IgD-negative memory B cell (primary cell): ENCODE results near the gene LRRC72. TPM values are rescaled to one million over a fixed set of nuclear protein-coding genes. Genes with fewer than 3 reads are reported as not detected.

Experiments used
- H3K27ac Mint-ChIP-seq, 3 donors: one replicate each; pipeline ENCODE4 v1.8.0; 2020 to 2022; ENCODE audit warnings: mild to moderate bottlenecking in 3 of 3, mixed read lengths in 3 of 3, moderate library complexity in 1 of 3
- H3K27me3 Mint-ChIP-seq: one replicate; pipeline ENCODE4 v1.8.0; 2021; ENCODE audit warnings: mixed read lengths
- H3K36me3 Mint-ChIP-seq: one replicate; pipeline ENCODE4 v1.8.0; 2020; ENCODE audit warnings: mild to moderate bottlenecking, mixed read lengths
- H3K4me1 Mint-ChIP-seq, 3 donors: one replicate each; pipeline ENCODE4 v1.8.0; 2020 to 2022; ENCODE audit warnings: mixed read lengths in 3 of 3, mild to moderate bottlenecking in 1 of 3
- H3K4me3 Mint-ChIP-seq, 4 donors: one replicate each; pipeline ENCODE4 v1.8.0; 2020 to 2022; ENCODE audit warnings: mild to moderate bottlenecking in 4 of 4, mixed read lengths in 4 of 4, moderate library complexity in 3 of 4
- H3K9me3 Mint-ChIP-seq, 3 donors: one replicate each; pipeline ENCODE4 v1.8.0; 2020 to 2021; ENCODE audit warnings: mixed read lengths in 3 of 3, mild to moderate bottlenecking in 1 of 3
- polyA plus RNA-seq: library from polyadenylated mRNA; unstranded; fragments of 300-500 nt; fragmentation: Illumina TruSeq; gene quantifications from one replicate; pipeline ENCODE4 v1.2.3, GENCODE V29; 2021

LRRC72 gene
- polyA plus RNA-seq, 1 donor from 2014 or later, result not detected

GRCh38 chr7:16550671-16551070 lies 24.0 kb downstream of the LRRC72 start:
- H3K36me3 Mint-ChIP-seq, result no peaks in the 10 kb centered on the region
- H3K4me1 Mint-ChIP-seq, result no peaks in the 10 kb centered on the region
- no peak overlapping the region for H3K4me3 Mint-ChIP-seq
- H3K27ac Mint-ChIP-seq, result no peak overlapping the region
- H3K27me3 Mint-ChIP-seq, result no peaks in the 10 kb centered on the region
- H3K9me3 Mint-ChIP-seq, result no peaks in the 10 kb centered on the region

GRCh38 chr7:16554518-16555236 lies 28.1 kb downstream of the LRRC72 start:
- H3K27me3 Mint-ChIP-seq, result no peaks in the 10 kb centered on the region
- no peaks in the 10 kb centered on the region for H3K9me3 Mint-ChIP-seq
- H3K4me1 Mint-ChIP-seq, result no peaks in the 10 kb centered on the region
- no peaks in the 10 kb centered on the region for H3K36me3 Mint-ChIP-seq
- H3K4me3 Mint-ChIP-seq, result no peak overlapping the region
- H3K27ac Mint-ChIP-seq, result no peak overlapping the region

DNA sequence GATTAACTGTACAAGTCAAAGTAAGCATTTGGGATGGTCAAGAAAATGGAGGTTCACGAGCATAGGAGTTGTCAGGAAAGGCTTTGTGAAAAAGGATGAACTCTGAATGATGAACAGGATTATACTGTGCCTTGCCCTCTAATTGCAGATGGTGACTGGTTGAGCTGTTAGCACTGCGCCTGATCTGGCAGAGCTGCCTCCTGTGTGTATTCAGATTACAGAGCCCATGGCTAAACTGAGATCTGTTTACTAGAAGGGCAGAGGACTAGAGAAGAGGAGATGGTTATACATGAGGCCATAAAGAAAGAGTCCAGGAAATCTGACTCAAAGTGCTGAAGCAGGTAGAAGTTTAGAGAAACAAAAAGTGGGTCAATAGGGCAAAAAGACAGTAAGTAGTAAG lies 29.7 kb downstream of the LRRC72 start:
- Mint-ChIP-seq H3K27me3 (no peaks in the 10 kb centered on the region), H3K9me3 (no peaks in the 10 kb centered on the region), H3K4me1 (no peaks in the 10 kb centered on the region), H3K27ac (no peak overlapping the region), H3K4me3 (no peak overlapping the region), H3K36me3 (no peaks in the 10 kb centered on the region)

DNA sequence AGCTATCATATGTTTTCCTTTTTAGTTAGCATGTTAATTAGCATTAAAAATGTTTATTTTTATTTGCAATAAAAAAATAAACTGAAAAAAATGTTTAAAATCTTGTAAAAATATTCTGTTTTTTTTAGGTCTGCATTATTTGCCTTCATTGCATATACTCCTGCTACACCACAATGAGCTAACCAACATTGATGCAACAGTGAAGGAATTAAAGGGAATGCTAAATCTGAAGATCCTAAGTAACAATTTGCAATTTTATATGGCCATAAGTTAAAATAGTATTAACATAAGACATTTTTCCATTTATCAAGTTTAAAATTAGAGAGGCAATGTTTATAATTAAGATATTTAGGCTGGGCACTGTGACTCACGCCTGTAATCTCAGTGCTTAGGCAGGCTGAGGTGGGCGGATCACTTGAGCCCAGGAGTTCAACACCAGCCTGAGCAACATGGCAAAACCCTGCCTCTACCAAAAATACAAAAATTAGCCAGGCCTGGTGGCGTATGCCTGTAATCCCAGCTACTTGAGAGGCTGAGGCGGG lies 32.2 kb downstream of the LRRC72 start:
- Mint-ChIP-seq H3K4me3 (no peak overlapping the region), H3K9me3 (no peaks in the 10 kb centered on the region), H3K4me1 (peaks cover 5% of the 10 kb centered on the region in 3 donors), H3K27ac (no peak overlapping the region), H3K36me3 (no peaks in the 10 kb centered on the region), H3K27me3 (peaks cover 2% of the 10 kb centered on the region)

DNA sequence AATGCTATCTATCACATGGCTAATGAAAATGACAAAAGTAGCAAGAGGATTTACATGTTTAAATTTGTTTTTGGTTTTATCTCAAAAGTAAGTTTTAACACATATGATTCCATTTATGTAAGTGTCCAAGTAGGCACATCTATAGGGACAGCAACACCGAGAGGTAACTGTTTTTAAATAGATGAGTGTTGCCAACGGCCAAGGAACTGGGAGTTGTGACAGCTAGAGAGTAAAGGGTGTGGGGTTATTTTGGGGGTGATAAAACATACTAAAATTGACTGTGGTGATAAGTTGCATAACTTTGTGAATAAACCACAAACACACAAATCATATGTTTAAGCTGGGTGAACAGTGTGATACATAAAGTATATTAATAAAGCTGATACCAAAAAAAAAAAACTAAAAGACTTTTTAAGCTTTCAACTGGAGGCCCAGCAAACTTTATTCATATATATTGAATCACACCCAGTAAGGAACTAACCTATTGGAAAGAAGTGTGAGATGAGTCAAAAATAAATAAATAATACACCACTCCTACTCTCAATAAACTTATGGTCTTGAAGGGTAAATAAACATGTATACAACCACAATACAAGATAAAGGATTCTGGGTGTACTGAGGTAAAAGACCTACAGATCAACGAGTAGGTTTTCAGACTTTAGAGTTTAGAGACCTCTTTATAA lies 33.0 kb downstream of the LRRC72 start:
- H3K4me3 Mint-ChIP-seq, result no peak overlapping the region
- no peak overlapping the region for H3K27ac Mint-ChIP-seq
- H3K36me3 Mint-ChIP-seq, result no peaks in the 10 kb centered on the region
- H3K27me3 Mint-ChIP-seq, result peaks cover 2% of the 10 kb centered on the region
- H3K4me1 Mint-ChIP-seq, result peaks cover 8 to 11% (median 10%) of the 10 kb centered on the region in 3 donors
- H3K9me3 Mint-ChIP-seq, result no peaks in the 10 kb centered on the region

- no peak overlapping the region for H3K4me3 Mint-ChIP-seq
Measured at GRCh38 chr7:16561943-16562342, 35.3 kb downstream of the LRRC72 start.

GRCh38 chr7:16562456-16563220 lies 36.0 kb downstream of the LRRC72 start:
- no peaks in the 10 kb centered on the region for H3K36me3 Mint-ChIP-seq
- no peaks in the 10 kb centered on the region for H3K9me3 Mint-ChIP-seq
- peak overlapping the region in 1 of 3 donors; percentile 50 for H3K27ac Mint-ChIP-seq
- H3K4me3 Mint-ChIP-seq, result peak overlapping the region in 3 of 4 donors; percentile 74 to 90 (median 82)
- peaks cover 13% of the 10 kb centered on the region in 3 donors for H3K4me1 Mint-ChIP-seq
- H3K27me3 Mint-ChIP-seq, result peaks cover 2% of the 10 kb centered on the region

More at GRCh38 chr7:16561943-16562342, 35.3 kb downstream of the LRRC72 start:
- peak overlapping the region in 1 of 3 donors; percentile 50 for H3K27ac Mint-ChIP-seq
- H3K36me3 Mint-ChIP-seq, result no peaks in the 10 kb centered on the region
- H3K9me3 Mint-ChIP-seq, result no peaks in the 10 kb centered on the region
- H3K27me3 Mint-ChIP-seq, result peaks cover 2% of the 10 kb centered on the region
- H3K4me1 Mint-ChIP-seq, result peaks cover 13% of the 10 kb centered on the region in 3 donors

GRCh38 chr7:16563281-16564022 lies 36.8 kb downstream of the LRRC72 start:
- H3K36me3 Mint-ChIP-seq, result no peaks in the 10 kb centered on the region
- peak overlapping the region; percentile 10 to 90 (median 78) for H3K4me3 Mint-ChIP-seq
- H3K9me3 Mint-ChIP-seq, result no peaks in the 10 kb centered on the region
- peaks cover 2% of the 10 kb centered on the region for H3K27me3 Mint-ChIP-seq
- H3K4me1 Mint-ChIP-seq, result peaks cover 13% of the 10 kb centered on the region in 3 donors
- H3K27ac Mint-ChIP-seq, result peak overlapping the region in 1 of 3 donors; percentile 2

GRCh38 chr7:16564023-16564380 lies 37.4 kb downstream of the LRRC72 start:
- peak overlapping the region in 2 of 4 donors; percentile 25 to 90 for H3K4me3 Mint-ChIP-seq
- peaks cover 2% of the 10 kb centered on the region for H3K27me3 Mint-ChIP-seq
- H3K27ac Mint-ChIP-seq, result no peak overlapping the region
- H3K36me3 Mint-ChIP-seq, result no peaks in the 10 kb centered on the region
- no peaks in the 10 kb centered on the region for H3K9me3 Mint-ChIP-seq
- H3K4me1 Mint-ChIP-seq, result peaks cover 13% of the 10 kb centered on the region in 3 donors

DNA sequence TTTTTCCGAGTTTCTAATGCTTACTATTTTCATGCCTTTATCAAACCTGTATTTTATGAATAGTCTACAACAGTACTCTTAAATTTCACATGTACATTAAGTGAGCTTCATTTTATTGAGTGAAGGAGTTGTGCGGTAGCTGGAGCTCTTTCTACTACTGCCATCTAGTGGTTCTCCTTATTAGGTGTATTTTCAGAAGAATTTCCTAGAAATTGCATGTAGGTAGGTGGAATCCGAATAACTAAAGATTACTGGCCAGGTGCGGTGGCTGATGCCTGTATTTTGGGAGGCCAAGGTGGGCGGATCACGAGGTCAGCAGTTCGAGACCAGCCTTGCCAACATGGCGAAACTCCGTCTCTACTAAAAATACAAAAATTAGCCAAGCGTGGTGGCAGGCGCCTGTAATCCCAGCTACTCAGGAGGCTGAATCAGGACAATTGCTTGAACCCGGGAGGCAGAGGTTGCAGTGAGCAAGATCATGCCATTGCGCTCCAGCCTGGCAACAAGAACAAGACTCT lies 38.3 kb downstream of the LRRC72 start:
- no peaks in the 10 kb centered on the region for H3K36me3 Mint-ChIP-seq
- peak overlapping the region in 3 of 4 donors; percentile 5 to 87 (median 78) for H3K4me3 Mint-ChIP-seq
- no peaks in the 10 kb centered on the region for H3K9me3 Mint-ChIP-seq
- H3K27ac Mint-ChIP-seq, result peak overlapping the region in 1 of 3 donors; percentile 23
- peaks cover 13% of the 10 kb centered on the region in 3 donors for H3K4me1 Mint-ChIP-seq
- H3K27me3 Mint-ChIP-seq, result peaks cover 2% of the 10 kb centered on the region

DNA sequence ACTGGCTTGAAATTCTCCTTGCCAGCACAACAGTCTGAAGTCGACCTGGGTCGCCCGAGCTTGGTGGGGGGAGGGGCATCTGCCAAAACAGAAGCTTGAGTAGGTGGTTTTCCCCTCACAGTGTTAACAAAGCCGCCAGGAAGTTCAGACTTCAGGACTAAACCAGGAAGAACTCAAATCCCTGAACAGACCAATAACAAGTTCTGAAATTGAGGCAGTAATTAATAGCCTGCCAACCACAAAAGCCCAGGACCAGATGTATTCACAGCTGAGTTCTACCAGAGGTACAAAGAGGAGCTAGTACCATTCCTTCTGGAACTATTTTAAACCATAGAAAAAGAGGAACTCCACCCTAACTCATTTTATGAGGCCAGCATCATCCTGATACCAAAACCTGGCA lies 45.3 kb downstream of the LRRC72 start:
- Mint-ChIP-seq H3K36me3 (no peaks in the 10 kb centered on the region), H3K4me3 (no peak overlapping the region), H3K9me3 (peaks cover 0 to 2% (median 0%) of the 10 kb centered on the region in 3 donors), H3K4me1 (no peaks in the 10 kb centered on the region), H3K27me3 (peaks cover 2% of the 10 kb centered on the region), H3K27ac (no peak overlapping the region)

DNA sequence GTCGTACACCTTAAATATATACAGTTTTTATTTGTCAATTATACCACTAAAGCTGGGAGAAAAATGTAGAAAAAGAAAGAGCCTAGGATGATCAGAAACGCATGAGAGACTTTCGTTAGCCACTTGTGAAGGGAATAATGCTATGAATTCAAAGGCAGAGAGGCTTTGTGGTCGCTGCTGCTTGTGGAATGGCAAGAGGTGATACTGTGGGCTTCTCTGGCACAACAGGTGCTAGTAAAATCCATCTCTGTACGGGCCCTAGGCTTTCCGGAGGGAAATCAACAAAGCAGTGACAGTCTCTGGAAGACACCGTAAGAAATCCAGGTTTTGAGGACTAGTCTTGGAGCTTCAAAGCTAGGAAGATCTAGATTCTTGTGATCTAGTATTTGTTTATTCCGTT lies 52.6 kb downstream of the LRRC72 start:
- H3K27ac Mint-ChIP-seq, result no peak overlapping the region
- H3K9me3 Mint-ChIP-seq, result no peaks in the 10 kb centered on the region
- H3K4me1 Mint-ChIP-seq, result peaks cover 0 to 5% (median 2%) of the 10 kb centered on the region in 3 donors
- peaks cover 2% of the 10 kb centered on the region for H3K27me3 Mint-ChIP-seq
- no peaks in the 10 kb centered on the region for H3K36me3 Mint-ChIP-seq
- H3K4me3 Mint-ChIP-seq, result no peak overlapping the region

DNA sequence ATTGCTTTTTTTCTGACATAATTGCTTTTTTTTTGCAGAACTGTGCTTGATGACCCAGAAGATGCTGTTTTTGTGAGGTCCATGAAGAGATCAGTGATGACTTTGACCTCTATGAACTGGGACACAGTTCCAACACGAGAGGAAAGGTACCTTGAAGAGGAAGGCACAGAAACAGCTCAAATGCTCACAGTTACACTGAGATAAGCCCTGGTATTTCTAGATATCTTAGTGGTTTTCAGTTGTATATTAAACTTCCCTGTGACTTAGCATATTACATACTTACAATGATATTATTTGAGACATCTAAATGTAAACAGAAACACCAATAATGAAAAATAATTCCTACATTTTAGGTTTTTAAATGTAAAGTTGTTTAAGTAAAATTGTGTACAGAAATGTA lies 54.7 kb downstream of the LRRC72 start:
- H3K36me3 Mint-ChIP-seq, result no peaks in the 10 kb centered on the region
- no peak overlapping the region for H3K27ac Mint-ChIP-seq
- H3K27me3 Mint-ChIP-seq, result peaks cover 6% of the 10 kb centered on the region
- H3K9me3 Mint-ChIP-seq, result peaks cover 0 to 3% (median 0%) of the 10 kb centered on the region in 3 donors
- H3K4me3 Mint-ChIP-seq, result no peak overlapping the region
- peaks cover 0 to 5% (median 2%) of the 10 kb centered on the region in 3 donors for H3K4me1 Mint-ChIP-seq

GRCh38 chr7:16583834-16584233 lies 57.2 kb downstream of the LRRC72 start:
- Mint-ChIP-seq H3K9me3 (peaks cover 0 to 3% (median 0%) of the 10 kb centered on the region in 3 donors), H3K27ac (peak overlapping the region in 1 of 3 donors; percentile 20), H3K4me1 (no peaks in the 10 kb centered on the region), H3K36me3 (no peaks in the 10 kb centered on the region), H3K4me3 (no peak overlapping the region), H3K27me3 (peaks cover 6% of the 10 kb centered on the region)
